ENCODE results near the gene LAMTOR5. TPM values are rescaled to one million over a fixed set of nuclear protein-coding genes. Genes with fewer than 3 reads are reported as not detected.

The LAMTOR5 gene
- total RNA-seq, 1 experiment from 2014 or later, result 119 TPM

DNA sequence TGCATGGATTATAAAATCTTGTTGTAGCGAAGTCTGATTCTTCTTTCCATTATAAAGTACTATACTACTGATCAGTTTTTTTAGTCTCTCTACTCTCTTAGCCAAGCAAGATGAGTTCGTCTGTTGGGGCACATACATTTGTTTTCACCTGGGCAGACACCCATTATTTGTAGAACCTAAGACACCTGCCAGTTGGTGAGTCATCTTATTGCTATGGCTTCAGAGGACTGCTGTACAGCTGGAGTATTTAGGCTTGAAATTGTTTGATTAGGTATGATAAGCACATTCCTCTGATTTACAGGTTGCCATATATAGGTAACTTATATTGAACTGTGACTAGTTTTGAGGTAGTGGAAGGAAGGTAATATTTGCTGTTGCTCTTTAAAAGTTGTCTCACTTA, 51.1 kb downstream of the LAMTOR5 start:
- no TSS peak for BruUV-seq (replicated peaks)

DNA sequence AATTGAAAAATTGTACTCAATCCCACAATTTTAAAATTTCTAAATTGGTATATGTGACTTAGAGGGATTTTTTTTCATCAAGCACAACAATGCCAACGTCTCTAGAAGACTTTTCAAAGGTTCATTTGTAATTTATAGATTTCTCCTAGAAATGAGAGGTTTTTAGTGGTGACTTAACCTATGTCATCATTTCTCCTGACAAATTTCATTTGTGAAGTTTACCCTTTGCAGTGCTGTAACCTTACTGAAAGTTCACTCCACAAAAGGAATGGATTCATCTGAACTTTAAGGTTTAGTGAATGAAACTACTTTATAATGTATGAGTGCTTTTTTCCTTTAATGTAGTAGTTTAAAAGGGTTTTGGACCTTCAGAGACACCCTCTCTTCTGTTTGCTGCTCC, 52.2 kb downstream of the LAMTOR5 start:
- BruUV-seq (replicated peaks), result no TSS peak
- in situ Hi-C loops (cut with HindIII; ENCODE audit: low pct_unique_long_range_greater_than_20kb, low sequenced_read_pairs) (no loop called here), intact Hi-C loops (cut with micrococcal nuclease; ENCODE audit: unreplicated experiment) (no loop called here)
- ChIA-PET CTCF (no interaction called here), POLR2A (no interaction called here)
- H3K27ac ChIP-seq (ENCODE audit: low read length), result no peak overlapping the region
- TF ChIP-seq SIN3A (IDR thresholded peaks at IDR 0.05; ENCODE audit: borderline replicate concordance, insufficient read depth, low read depth, low read length) (no peak), POLR2AphosphoS5 (IDR thresholded peaks at IDR 0.05; ENCODE audit: low read depth, low read length) (no peak), TCF7L2 (IDR thresholded peaks at IDR 0.05; ENCODE audit: low read depth, low read length) (no peak)
- TF ChIP-seq, protein P1, sequence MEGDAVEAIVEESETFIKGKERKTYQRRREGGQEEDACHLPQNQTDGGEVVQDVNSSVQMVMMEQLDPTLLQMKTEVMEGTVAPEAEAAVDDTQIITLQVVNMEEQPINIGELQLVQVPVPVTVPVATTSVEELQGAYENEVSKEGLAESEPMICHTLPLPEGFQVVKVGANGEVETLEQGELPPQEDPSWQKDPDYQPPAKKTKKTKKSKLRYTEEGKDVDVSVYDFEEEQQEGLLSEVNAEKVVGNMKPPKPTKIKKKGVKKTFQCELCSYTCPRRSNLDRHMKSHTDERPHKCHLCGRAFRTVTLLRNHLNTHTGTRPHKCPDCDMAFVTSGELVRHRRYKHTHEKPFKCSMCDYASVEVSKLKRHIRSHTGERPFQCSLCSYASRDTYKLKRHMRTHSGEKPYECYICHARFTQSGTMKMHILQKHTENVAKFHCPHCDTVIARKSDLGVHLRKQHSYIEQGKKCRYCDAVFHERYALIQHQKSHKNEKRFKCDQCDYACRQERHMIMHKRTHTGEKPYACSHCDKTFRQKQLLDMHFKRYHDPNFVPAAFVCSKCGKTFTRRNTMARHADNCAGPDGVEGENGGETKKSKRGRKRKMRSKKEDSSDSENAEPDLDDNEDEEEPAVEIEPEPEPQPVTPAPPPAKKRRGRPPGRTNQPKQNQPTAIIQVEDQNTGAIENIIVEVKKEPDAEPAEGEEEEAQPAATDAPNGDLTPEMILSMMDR (IDR thresholded peaks at IDR 0.05), result no peak
- TF ChIP-seq, protein P2, sequence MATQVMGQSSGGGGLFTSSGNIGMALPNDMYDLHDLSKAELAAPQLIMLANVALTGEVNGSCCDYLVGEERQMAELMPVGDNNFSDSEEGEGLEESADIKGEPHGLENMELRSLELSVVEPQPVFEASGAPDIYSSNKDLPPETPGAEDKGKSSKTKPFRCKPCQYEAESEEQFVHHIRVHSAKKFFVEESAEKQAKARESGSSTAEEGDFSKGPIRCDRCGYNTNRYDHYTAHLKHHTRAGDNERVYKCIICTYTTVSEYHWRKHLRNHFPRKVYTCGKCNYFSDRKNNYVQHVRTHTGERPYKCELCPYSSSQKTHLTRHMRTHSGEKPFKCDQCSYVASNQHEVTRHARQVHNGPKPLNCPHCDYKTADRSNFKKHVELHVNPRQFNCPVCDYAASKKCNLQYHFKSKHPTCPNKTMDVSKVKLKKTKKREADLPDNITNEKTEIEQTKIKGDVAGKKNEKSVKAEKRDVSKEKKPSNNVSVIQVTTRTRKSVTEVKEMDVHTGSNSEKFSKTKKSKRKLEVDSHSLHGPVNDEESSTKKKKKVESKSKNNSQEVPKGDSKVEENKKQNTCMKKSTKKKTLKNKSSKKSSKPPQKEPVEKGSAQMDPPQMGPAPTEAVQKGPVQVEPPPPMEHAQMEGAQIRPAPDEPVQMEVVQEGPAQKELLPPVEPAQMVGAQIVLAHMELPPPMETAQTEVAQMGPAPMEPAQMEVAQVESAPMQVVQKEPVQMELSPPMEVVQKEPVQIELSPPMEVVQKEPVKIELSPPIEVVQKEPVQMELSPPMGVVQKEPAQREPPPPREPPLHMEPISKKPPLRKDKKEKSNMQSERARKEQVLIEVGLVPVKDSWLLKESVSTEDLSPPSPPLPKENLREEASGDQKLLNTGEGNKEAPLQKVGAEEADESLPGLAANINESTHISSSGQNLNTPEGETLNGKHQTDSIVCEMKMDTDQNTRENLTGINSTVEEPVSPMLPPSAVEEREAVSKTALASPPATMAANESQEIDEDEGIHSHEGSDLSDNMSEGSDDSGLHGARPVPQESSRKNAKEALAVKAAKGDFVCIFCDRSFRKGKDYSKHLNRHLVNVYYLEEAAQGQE (IDR thresholded peaks at IDR 0.05; ENCODE audit: insufficient read depth in 1 of 2, low read depth in 2 of 2, low read length in 1 of 2), result no peak
- DNase-seq (ENCODE audit: low read depth, low spot score) (no peak), ATAC-seq (no peak)
- peaks cover 2% of the 10 kb centered on the region; the same call in 1 of the 2 replicates for H3K36me3 ChIP-seq (ENCODE audit: control insufficient read depth, insufficient read depth, low read length)
- H3K4me1 ChIP-seq (ENCODE audit: control insufficient read depth, insufficient read depth, low read length), result peaks cover 12% of the 10 kb centered on the region
- no peaks in the 10 kb centered on the region for H3K27me3 ChIP-seq (ENCODE audit: control insufficient read depth, insufficient read depth, low read length)
- no peak overlapping the region for H3K4me3 ChIP-seq (ENCODE audit: low read depth in 2 of 2, low read length in 2 of 2)
- no peaks in the 10 kb centered on the region for H3K9me3 ChIP-seq (ENCODE audit: control insufficient read depth, insufficient read depth, low read depth, low read length)

More for the DNA sequence above, 51.1 kb downstream of the LAMTOR5 start:
- DNase-seq (ENCODE audit: low read depth, low spot score) (no peak), ATAC-seq (no peak)
- no peaks in the 10 kb centered on the region for H3K27me3 ChIP-seq (ENCODE audit: control insufficient read depth, insufficient read depth, low read length)
- H3K9me3 ChIP-seq (ENCODE audit: control insufficient read depth, insufficient read depth, low read depth, low read length), result no peaks in the 10 kb centered on the region
- intact Hi-C loops (cut with micrococcal nuclease; ENCODE audit: unreplicated experiment), result no loop called here
- H3K36me3 ChIP-seq (ENCODE audit: control insufficient read depth, insufficient read depth, low read length), result peaks cover 2% of the 10 kb centered on the region; the same call in 1 of the 2 replicates
- H3K27ac ChIP-seq (ENCODE audit: low read length), result no peak overlapping the region
- ChIA-PET CTCF (no interaction called here), POLR2A (no interaction called here)
- in situ Hi-C loops (cut with HindIII; ENCODE audit: low pct_unique_long_range_greater_than_20kb, low sequenced_read_pairs), result no loop called here
- H3K4me1 ChIP-seq (ENCODE audit: control insufficient read depth, insufficient read depth, low read length), result peaks cover 12% of the 10 kb centered on the region
- H3K4me3 ChIP-seq (ENCODE audit: low read depth in 2 of 2, low read length in 2 of 2), result no peak overlapping the region
- TF ChIP-seq, protein P1 (IDR thresholded peaks at IDR 0.05), result no peak
- TF ChIP-seq, protein P2 (IDR thresholded peaks at IDR 0.05; ENCODE audit: insufficient read depth in 1 of 2, low read depth in 2 of 2, low read length in 1 of 2), result no peak
- TF ChIP-seq POLR2AphosphoS5 (IDR thresholded peaks at IDR 0.05; ENCODE audit: low read depth, low read length) (no peak), SIN3A (IDR thresholded peaks at IDR 0.05; ENCODE audit: borderline replicate concordance, insufficient read depth, low read depth, low read length) (no peak), TCF7L2 (IDR thresholded peaks at IDR 0.05; ENCODE audit: low read depth, low read length) (no peak)
